CD4-positive, alpha-beta T cell treated with Interleukin-4 for 1 hour (primary cell): ENCODE data around the gene EXOC6B.

Source experiments
- DNase-seq, 2 donors: peaks; one replicate each; pipeline ENCODE4 v3.0.0-alpha.2; 2020 to 2022

EXOC6B gene

GRCh38 chr2:72338076-72338475, 487.8 kb downstream of the EXOC6B start:
- no peak for DNase-seq

GRCh38 chr2:72332720-72333119, 493.1 kb downstream of the EXOC6B start:
- DNase-seq = no peak

GRCh38 chr2:72330652-72331051, 495.2 kb downstream of the EXOC6B start:
- DNase-seq = no peak

GRCh38 chr2:72326759-72327158, 499.1 kb downstream of the EXOC6B start:
- no peak for DNase-seq

- DNase-seq = no peak
Observed at GRCh38 chr2:72325592-72326422, 500.0 kb downstream of the EXOC6B start.

GRCh38 chr2:72316774-72317173, 509.1 kb downstream of the EXOC6B start:
- no peak for DNase-seq

- no peak for DNase-seq
Observed at GRCh38 chr2:72300147-72300684, 525.6 kb downstream of the EXOC6B start.

GRCh38 chr2:72293620-72294019, 532.2 kb downstream of the EXOC6B start:
- DNase-seq = no peak

GRCh38 chr2:72292433-72292832, 533.4 kb downstream of the EXOC6B start:
- no peak for DNase-seq

GRCh38 chr2:72291059-72291458, 534.8 kb downstream of the EXOC6B start:
- no peak for DNase-seq

GRCh38 chr2:72289736-72290135, 536.1 kb downstream of the EXOC6B start:
- DNase-seq = no peak

GRCh38 chr2:72289283-72289682, 536.5 kb downstream of the EXOC6B start:
- no peak for DNase-seq

- no peak for DNase-seq
Observed at GRCh38 chr2:72278046-72278445, 547.8 kb downstream of the EXOC6B start.

- no peak for DNase-seq
Observed at GRCh38 chr2:72276876-72277275, 549.0 kb downstream of the EXOC6B start.

GRCh38 chr2:72276356-72276755, 549.5 kb downstream of the EXOC6B start:
- DNase-seq = no peak

GRCh38 chr2:72275084-72275483, 550.7 kb downstream of the EXOC6B start:
- DNase-seq = no peak

- no peak for DNase-seq
Observed at GRCh38 chr2:72274380-72274797, 551.4 kb downstream of the EXOC6B start.

- DNase-seq = no peak
Observed at GRCh38 chr2:72273384-72273783, 552.4 kb downstream of the EXOC6B start.

GRCh38 chr2:72271766-72272641, 553.8 kb downstream of the EXOC6B start:
- DNase-seq = no peak

- no peak for DNase-seq
Observed at GRCh38 chr2:72271276-72271614, 554.6 kb downstream of the EXOC6B start.

GRCh38 chr2:72270556-72271275, 555.1 kb downstream of the EXOC6B start:
- DNase-seq = no peak

- DNase-seq = no peak
Observed at GRCh38 chr2:72263776-72264060, 562.1 kb downstream of the EXOC6B start.

- DNase-seq = no peak
Observed at GRCh38 chr2:72263043-72263775, 562.6 kb downstream of the EXOC6B start.
